OCI-LY1 (cell line): ENCODE data around the gene ARAP1.

Source experiments
- CTCF ChIP-seq: fragments of 200-600 bp; sonication (generic), shearing (Covaris generic); IDR thresholded peaks from 2 replicates; pipeline ENCODE4 v1.5.1; 2017; ENCODE audit warnings: mild to moderate bottlenecking, antibody characterized with exemption, low read length, moderate library complexity, mixed read lengths
- EZH2 ChIP-seq: fragments of 200-600 bp; sonication (generic), shearing (Covaris generic); IDR thresholded peaks from 2 replicates; pipeline ENCODE4 v1.8.0; 2017; ENCODE audit warnings: borderline replicate concordance, mixed run types, mild to moderate bottlenecking, antibody characterized with exemption, low read length, moderate library complexity, mixed read lengths

- TF ChIP-seq CTCF (no peak), EZH2 (no peak)
Observed at GRCh38 chr11:72751116-72752087, 806 bp downstream of the ARAP1 start.
